T-helper 22 cell (primary cell): ENCODE data around the gene TSC1.

Experiments
- DNase-seq: peaks from one replicate; pipeline ENCODE4 v3.0.0-alpha.2; 2020; ENCODE audit warnings: low read depth

Gene TSC1

GRCh38 chr9:132888151-132888550 is 56.3 kb downstream of the TSC1 start:
- DNase-seq, result no peak

DNA sequence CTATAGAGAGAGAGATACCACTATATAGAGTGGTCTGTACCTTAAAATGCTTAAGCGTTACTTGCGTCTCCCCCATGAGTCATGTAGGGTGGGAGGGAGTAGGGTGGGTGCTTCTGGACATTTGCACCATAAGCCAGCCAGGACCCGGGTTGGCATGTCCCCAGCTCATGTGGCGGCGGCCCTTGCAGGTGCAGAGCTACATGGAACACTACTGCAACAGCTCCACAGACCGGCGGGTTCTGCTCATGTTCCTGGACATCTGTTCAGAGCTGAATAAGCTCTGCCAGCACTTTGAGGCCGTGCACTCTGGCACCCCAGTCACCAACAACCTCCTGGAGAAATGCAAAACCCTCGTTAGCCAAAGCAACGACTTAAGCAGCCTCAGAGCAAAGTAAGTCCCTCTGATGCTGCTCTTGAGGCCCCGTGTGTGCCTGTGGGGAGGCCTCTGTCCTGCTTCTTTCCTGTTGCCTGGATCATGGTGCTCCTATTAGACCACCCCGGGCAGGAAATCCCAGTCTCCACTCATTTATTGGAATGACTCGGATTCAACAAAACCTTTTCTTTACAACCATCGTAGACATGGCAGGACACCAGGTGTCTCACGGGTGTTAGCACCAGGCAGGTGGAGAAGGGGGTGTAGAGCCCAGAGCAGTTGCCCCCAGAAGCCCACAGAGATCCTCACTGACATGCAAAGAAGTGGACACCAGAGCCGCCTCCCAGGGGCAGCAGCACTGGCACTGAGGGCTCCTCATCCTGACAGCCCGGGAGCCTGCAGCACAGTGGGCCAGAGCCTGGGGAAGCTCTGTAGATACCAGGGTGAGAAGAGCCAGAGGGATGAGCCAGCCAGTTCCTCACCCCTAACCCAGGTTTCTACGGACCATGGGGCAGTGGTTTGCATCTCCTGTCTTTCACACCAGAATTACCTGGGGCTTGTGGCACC is 57.0 kb downstream of the TSC1 start:
- DNase-seq, result no peak

DNA sequence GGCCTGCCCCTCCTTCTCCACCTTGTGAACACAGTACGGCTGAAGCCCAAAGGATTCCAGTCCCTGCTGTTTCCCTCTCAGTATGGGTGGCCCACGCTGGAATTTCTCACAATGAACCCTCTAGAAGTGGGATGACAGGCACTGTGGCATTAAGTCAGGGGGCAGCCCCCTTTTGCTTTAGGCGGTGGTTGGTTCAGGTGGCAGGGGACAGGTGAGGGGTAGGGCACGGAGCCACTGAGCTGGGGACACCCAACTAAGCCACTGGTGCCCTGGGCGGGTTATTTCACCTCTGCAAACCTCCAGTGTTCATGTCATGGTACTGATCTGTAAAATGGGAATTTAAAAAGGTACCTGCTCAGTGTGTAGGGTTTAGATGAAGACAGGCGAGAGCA is 58.1 kb downstream of the TSC1 start:
- no peak for DNase-seq

- no peak for DNase-seq
These were observed 58.6 kb downstream of the TSC1 start for GRCh38 chr9:132885720-132886333.

DNA sequence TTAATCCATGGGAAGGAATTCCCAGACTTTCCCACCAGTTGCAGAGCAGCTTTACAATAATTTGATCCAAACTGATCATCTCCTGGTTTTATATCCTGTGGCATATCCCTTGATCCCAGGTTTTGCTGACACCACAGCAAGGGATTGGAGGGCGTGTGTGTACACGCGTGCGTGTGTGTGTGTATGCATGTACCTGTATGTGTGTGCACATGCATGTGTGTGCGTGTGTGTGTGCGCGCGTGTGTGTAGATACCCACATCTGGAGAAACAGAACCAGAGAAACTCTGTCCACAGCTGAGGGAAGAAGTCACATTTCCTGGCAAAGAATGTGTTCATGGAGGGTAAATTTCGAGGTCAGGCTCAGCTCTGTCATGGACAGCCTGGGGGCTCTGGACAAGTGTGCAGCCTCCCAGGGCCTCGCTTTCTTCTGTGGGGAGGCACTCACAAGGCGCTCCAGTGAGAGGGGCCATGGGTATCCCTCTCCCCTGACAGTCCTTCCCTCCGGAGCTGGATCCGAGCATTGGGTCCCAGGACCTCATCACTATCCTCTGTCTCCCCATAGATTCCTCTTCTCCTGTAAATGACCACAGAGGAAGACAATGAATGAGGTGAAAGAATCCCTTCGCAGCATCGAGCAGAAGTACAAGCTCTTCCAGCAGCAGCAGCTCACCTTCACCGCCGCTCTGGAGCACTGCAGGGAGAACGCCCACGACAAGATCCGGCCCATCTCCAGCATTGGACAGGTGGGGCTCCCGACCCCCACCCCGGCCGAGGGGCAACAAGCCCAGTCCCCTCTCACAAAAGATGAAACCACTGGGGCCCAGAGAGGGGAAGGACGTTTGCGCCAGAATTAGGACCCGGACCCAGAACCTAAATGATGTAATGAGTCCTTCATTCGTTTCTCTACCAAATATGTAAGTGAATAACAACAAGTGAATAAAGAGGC is 60.8 kb downstream of the TSC1 start:
- DNase-seq, result no peak

GRCh38 chr9:132882616-132883015 is 61.8 kb downstream of the TSC1 start:
- DNase-seq, result no peak

- no peak for DNase-seq
These were observed 62.6 kb downstream of the TSC1 start for GRCh38 chr9:132881826-132882225.

DNA sequence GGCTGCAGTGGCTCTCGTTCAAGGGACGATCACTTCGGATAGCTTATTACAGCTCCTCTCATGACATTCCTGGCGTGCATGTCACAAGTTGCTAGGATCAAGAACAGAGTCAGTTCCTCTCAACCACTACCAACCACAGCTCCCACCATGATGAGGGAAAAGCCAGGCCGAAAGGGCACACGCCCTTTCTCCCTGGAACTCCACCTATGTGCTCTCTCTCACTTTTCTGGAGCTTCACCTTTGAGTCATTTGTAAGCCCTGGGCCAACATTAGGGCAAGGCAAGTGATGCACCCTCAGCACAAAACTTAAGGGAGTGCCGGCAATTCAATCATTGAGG is 64.1 kb downstream of the TSC1 start:
- DNase-seq, result no peak

- no peak for DNase-seq
These were observed 64.7 kb downstream of the TSC1 start for GRCh38 chr9:132879457-132880323.

DNA sequence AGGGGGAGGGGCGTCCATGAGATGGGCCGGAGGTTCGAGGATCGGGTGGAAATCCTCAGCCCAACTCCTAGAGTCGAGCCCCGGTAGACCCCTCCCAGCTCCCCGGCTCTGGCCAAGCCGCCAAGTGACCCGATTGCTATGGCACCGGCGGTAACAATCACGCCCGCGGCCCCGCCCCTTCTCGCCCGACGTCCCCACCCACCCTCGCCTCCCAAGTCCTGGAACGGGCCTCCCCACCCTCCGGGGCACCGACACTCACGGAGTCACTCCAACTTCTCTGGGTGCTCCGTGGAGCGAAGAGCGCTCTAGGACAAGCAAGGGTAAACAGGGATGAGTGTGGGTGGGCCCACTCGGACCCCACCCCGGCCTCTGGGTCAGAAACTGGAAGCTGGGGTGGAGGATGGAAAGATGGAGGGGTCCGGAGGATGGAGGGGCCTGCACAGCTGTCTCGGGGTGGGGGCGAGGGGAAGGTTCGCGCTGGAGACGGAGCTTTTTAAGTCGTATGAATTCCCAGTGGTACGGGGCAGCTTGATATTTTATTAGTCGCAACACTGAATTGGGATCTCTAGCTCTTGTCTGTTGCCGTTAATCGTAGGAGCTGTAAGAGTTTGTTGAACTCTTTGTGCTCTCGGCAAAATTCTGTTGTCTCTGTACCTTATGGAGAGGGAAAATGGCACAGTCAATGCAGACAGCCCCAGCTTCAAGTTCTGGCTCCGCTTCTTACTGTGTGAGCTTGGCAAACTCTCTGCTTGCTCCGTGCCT is 65.5 kb downstream of the TSC1 start, which contains the start of gene SPACA9:
TSS of gene SPACA9 (plus strand) at position 204 of the 762 bp plus-strand sequence. CDS start 5,050 bp downstream, outside the sequence.
- DNase-seq, result no peak

DNA sequence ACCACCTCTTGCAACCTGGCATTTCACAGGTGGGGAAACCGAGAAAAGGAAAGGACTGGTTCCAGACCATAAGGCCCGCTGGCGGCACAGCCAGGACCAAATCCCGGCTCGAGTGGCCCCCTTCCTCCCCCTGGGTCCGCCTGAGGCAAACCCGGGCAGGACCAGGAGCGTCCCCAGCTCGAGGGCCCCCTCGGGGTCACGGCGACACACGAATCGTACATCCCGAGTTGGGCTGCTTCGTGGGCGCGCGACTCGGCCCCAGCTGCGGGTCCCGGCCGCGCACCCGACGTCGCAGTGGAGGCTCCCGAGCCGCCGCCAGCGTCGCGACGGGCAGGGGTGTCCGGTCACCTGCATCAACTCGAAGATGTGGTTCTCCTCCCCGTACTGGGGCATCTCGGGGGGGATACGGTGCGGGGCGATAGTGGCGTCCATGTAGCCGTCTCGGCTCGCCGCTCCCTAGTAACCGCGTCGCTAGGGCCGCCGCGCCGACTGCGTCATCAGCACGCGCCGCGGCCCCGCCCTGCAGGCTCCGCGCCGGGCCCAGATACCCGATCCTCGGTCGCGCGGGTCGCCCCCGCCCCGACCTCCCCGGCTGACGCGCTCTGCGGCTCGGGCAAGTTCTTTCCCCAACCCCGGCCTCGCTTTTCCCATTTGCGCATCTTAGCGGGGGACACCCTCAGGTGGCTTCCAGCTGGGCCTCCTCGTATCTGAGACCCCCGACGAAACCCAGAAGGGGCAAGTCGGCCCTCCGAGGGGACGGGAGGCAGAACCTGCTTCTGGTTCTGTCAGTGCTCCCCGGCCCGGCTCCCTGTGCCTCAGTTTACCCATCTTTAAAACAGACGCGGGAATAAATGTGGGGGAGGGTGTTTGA is 66.4 kb downstream of the TSC1 start, which contains the start of gene AK8:
TSS of gene AK8 (minus strand) at position 461 of the 871 bp plus-strand sequence. CDS start at position 432, 29 bp downstream.
- DNase-seq, result peak; percentile 59

DNA sequence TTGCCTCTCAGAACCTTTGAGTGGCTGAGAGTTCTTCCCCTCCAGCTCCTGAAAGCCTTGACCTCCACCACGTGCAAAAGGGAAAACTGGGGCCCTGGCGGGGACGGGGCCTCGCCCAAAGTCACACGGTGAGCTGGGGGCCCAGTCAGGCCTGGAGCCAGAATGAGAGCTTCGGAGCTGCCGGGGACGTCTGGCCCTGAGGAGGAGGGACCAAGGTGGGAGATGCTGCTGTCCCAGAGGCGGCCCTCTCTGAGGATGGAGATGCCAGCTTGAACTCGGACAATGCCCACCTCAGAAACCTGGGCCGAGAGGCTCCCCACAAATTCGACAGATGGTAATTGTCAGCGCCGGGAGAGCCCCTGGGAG is 67.0 kb downstream of the TSC1 start:
- no peak for DNase-seq

DNA sequence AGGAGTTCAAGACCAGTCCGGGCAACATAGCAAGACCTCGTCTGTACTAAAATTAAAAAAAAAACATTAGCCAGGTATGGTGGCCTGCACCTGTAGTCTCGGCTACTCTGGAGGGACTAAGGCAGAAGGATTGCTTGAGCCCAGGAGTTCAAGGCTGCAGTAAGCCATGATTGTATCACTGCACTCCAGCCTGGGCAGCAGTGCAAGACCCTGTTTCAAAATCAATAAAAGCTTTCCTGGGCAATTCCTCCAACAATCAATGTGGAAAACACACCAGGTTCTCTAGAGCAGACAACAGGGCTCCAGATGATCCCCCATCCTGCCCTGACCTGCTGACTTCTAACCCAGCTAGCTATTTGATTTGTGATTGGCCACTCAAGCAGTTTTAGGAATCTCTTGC is 67.6 kb downstream of the TSC1 start:
- no peak for DNase-seq

DNA sequence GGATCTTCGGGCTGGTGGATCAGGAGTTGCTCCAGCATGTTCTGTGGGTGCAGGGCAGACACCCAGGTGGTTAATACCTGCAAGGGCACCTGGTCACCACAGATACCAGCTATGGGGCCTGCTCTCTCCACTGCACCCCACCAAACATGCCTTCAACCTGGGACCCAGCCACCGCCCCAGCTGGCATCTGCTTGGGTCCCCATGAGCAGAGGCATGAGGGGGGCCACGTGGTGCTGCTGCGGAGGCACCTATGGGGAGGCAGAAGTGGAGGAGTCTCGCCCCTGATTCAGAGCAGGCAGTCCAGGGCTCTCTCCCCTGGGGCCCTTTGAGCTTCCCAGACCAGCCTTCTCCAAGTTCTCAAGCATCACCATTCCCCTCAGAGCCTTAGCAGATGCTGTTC is 69.3 kb downstream of the TSC1 start:
- DNase-seq, result no peak

- DNase-seq, result no peak
These were observed 71.0 kb downstream of the TSC1 start for GRCh38 chr9:132873403-132873802.

DNA sequence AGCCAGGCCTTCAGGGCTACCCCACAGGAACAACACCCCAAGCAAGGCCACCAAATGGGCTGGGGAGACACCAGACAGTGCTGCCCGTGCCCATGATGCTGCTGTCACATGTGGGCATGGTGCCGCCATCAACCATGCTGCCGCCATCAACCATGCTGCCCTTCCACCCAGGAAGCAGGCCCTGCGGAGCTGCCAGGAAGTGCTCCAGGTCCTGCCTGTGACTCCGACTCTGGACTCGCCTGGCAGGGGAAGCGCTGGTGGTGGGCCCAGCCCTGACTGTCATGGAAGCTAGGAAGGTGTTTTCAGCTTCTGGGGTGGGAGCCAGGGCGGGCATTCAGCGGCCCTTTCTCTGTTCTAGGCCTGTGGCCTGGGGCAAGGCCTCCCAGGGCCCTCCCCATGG is 75.2 kb downstream of the TSC1 start:
- DNase-seq, result no peak

DNA sequence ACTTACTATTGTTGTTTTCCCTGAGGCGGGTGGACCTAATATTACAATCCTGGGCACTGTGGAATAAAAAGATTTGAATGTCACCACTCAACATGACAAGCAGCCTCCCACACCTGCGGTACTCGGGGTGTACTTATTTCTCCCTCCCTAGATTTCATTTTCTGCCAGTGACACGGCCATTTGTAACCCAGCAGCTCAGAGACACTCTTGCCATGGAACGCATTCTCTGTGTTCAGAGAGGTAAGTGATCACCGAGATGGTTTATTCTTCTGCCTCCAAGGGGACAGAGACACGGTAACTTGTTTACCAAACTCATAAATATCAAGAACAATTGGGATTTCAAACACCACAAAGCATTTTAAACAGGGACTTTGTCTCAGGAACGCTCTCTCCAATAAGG is 77.5 kb downstream of the TSC1 start:
- DNase-seq, result no peak

GRCh38 chr9:132864691-132865090 is 79.7 kb downstream of the TSC1 start:
- DNase-seq, result no peak

DNA sequence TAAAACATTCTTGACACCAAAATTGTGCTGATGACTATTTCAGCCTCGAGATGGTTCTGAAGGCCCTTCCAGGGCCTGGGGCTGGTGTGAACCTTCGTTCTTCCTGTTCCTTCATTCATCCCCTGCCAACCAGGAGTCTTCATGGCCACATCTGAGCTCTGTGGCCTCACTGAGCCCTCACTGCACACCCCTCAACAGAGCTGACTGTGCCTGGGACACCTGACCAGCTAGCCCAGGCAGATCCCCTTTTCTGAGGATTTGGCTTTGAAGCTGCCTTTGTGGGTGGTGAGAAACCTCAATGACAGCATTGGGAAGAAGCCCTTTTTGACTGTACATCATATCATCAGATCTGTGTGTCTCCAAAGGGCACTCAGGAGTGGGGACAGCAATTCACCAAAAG is 80.1 kb downstream of the TSC1 start:
- DNase-seq, result no peak

- no peak for DNase-seq
These were observed 81.3 kb downstream of the TSC1 start for GRCh38 chr9:132863096-132863495.
